Measurements from ENCODE around the gene LRP4.

DNA sequence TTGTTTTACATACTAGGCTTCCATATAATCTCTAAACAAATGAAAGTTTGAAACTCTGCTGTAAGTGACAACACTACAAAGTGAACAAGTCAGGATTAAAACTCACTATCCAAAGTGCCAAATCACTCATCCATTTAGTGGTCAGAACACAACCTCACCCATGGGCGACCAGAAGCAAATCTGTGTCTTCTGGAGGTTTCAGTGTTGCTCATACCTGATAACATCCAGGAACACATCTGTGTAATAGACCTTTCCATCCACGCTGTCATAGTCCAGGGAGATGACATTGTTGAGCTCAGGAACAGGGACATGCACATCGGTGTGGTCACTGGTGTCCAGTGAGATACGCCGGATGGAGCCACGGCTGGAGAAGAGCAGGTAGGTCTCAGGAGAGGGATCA is 43.8 kb downstream of the LRP4 start:
- TF ChIP-seq, protein P1, sequence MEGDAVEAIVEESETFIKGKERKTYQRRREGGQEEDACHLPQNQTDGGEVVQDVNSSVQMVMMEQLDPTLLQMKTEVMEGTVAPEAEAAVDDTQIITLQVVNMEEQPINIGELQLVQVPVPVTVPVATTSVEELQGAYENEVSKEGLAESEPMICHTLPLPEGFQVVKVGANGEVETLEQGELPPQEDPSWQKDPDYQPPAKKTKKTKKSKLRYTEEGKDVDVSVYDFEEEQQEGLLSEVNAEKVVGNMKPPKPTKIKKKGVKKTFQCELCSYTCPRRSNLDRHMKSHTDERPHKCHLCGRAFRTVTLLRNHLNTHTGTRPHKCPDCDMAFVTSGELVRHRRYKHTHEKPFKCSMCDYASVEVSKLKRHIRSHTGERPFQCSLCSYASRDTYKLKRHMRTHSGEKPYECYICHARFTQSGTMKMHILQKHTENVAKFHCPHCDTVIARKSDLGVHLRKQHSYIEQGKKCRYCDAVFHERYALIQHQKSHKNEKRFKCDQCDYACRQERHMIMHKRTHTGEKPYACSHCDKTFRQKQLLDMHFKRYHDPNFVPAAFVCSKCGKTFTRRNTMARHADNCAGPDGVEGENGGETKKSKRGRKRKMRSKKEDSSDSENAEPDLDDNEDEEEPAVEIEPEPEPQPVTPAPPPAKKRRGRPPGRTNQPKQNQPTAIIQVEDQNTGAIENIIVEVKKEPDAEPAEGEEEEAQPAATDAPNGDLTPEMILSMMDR (IDR thresholded peaks at IDR 0.05) = no peak
- no peak for TF ChIP-seq POLR2A (IDR thresholded peaks at IDR 0.05)
